ENCODE data around the gene PRR5. TPM values are rescaled to one million over a fixed set of nuclear protein-coding genes. Genes with fewer than 3 reads are reported as not detected.

The PRR5 gene
- total RNA-seq, 3 donors from 2014 or later = 23.7 to 39.5 (median 29.5) TPM

GRCh38 chr22:44721213-44721612 lies 19.2 kb downstream of the PRR5 start:
- no peaks in the 10 kb centered on the region for H3K36me3 ChIP-seq
- no peaks in the 10 kb centered on the region for H3K4me1 ChIP-seq
- no peak overlapping the region for H3K4me3 ChIP-seq
- intact Hi-C loops (cut with DNase I; ENCODE audit: low total_unique reads) = no loop called here
- TF ChIP-seq POLR2AphosphoS5 (IDR thresholded peaks at IDR 0.05) (no peak), CTCF (IDR thresholded peaks at IDR 0.05) (no peak), POLR2A (IDR thresholded peaks at IDR 0.05) (no peak)
- no peak overlapping the region for H3K27ac ChIP-seq
- H3K27me3 ChIP-seq = no peaks in the 10 kb centered on the region
- no peak for DNase-seq (ENCODE audit: low spot score in 2 of 2)
- no peaks in the 10 kb centered on the region for H3K9me3 ChIP-seq

GRCh38 chr22:44722611-44723010 lies 20.6 kb downstream of the PRR5 start:
- H3K4me3 ChIP-seq = no peak overlapping the region
- no peak overlapping the region for H3K27ac ChIP-seq
- H3K27me3 ChIP-seq = no peaks in the 10 kb centered on the region
- H3K4me1 ChIP-seq = no peaks in the 10 kb centered on the region
- DNase-seq (ENCODE audit: low spot score in 2 of 2) = no peak
- no peaks in the 10 kb centered on the region for H3K9me3 ChIP-seq
- intact Hi-C loops (cut with DNase I; ENCODE audit: low total_unique reads) = no loop called here
- H3K36me3 ChIP-seq = no peaks in the 10 kb centered on the region
- no peak for TF ChIP-seq CTCF (IDR thresholded peaks at IDR 0.05)

- no peak for DNase-seq (ENCODE audit: low spot score in 2 of 2)
- H3K4me3 ChIP-seq = no peak overlapping the region
- intact Hi-C loops (cut with DNase I; ENCODE audit: low total_unique reads) = no loop called here
- H3K9me3 ChIP-seq = no peaks in the 10 kb centered on the region
- H3K4me1 ChIP-seq = peaks cover 0 to 5% of the 10 kb centered on the region in 2 donors
- H3K27me3 ChIP-seq = no peaks in the 10 kb centered on the region
- no peak overlapping the region for H3K27ac ChIP-seq
- no peaks in the 10 kb centered on the region for H3K36me3 ChIP-seq
- TF ChIP-seq CTCF (IDR thresholded peaks at IDR 0.05) = no peak
- no peak for TF ChIP-seq POLR2A (IDR thresholded peaks at IDR 0.05)
- no peak for TF ChIP-seq POLR2AphosphoS5 (IDR thresholded peaks at IDR 0.05)
These were observed 21.8 kb downstream of the PRR5 start for GRCh38 chr22:44723801-44724200.

- TF ChIP-seq POLR2A (IDR thresholded peaks at IDR 0.05) (no peak), CTCF (IDR thresholded peaks at IDR 0.05) (no peak), POLR2AphosphoS5 (IDR thresholded peaks at IDR 0.05) (no peak)
- Histone ChIP-seq H3K4me3 (no peak overlapping the region), H3K27me3 (no peaks in the 10 kb centered on the region), H3K4me1 (peaks cover 6 to 11% of the 10 kb centered on the region in 2 donors), H3K36me3 (no peaks in the 10 kb centered on the region), H3K27ac (no peak overlapping the region), H3K9me3 (no peaks in the 10 kb centered on the region)
- intact Hi-C loops (cut with DNase I; ENCODE audit: low total_unique reads) = no loop called here
- DNase-seq (ENCODE audit: low spot score in 2 of 2) = no peak
These were observed 22.4 kb downstream of the PRR5 start for GRCh38 chr22:44724416-44724815.

DNA sequence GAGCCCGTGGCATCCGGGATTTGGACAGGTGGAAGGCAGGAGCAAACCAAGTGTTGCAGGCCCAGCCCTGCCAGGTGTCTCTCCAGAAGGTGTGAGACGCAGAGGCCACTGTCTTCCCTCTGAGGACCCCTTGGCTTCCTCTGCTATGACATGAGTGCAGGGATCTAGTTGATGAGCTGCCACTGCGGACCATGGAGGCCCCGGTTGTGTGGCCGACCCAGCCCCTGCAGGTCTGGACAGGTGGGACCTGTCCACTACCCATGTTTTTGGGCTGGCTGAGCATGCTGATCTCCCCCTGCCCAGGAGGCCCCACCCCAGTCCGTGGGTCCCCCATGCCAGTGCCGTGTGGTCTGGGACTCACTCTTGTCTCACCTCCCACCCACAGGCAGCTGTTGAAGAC lies 22.9 kb downstream of the PRR5 start:
- TF ChIP-seq POLR2A (IDR thresholded peaks at IDR 0.05) = no peak
- no peak for TF ChIP-seq POLR2AphosphoS5 (IDR thresholded peaks at IDR 0.05)
- TF ChIP-seq CTCF (IDR thresholded peaks at IDR 0.05) = no peak
- Histone ChIP-seq H3K27ac (no peak overlapping the region), H3K4me1 (peaks cover 10 to 13% of the 10 kb centered on the region in 2 donors), H3K9me3 (no peaks in the 10 kb centered on the region), H3K36me3 (no peaks in the 10 kb centered on the region), H3K4me3 (no peak overlapping the region), H3K27me3 (no peaks in the 10 kb centered on the region)
- no peak for DNase-seq (ENCODE audit: low spot score in 2 of 2)
- intact Hi-C loops (cut with DNase I; ENCODE audit: low total_unique reads) = no loop called here
